NCI-H69 (cell line): ENCODE results near the gene POLDIP3.

Experiments
- DNase-seq: peaks from one replicate; lab custom pipeline; 2025; lab: John Stamatoyannopoulos, UW

Gene POLDIP3

DNA sequence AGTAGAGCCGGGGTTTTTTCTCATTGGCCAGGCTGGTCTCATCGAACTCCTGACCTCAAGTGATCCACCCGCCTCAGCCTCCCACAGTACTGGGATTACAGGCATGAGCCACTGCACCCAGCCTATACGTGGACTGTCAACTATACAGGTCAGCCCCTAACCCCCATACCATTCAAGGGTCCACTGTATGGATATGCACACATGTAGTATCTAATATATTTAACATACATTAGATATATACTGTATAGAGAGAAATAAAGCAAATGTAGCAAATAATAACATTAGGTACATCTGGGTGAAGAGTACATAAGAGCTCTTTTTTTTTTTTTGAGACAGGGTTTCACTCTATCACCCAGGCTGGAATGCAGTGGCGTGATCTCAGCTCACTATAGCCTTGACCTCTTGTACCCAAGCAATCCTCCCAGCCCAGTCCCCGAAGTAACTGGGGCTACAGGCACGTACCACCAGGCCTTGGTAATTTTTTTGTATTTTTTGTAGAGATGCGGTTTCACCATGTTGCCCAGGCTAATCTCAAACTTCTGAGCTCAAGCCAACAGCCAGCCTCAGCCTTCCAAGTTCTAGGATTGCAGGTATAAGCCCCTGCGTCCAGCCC lies 27.2 kb upstream of the POLDIP3 start:
- DNase-seq: no peak

DNA sequence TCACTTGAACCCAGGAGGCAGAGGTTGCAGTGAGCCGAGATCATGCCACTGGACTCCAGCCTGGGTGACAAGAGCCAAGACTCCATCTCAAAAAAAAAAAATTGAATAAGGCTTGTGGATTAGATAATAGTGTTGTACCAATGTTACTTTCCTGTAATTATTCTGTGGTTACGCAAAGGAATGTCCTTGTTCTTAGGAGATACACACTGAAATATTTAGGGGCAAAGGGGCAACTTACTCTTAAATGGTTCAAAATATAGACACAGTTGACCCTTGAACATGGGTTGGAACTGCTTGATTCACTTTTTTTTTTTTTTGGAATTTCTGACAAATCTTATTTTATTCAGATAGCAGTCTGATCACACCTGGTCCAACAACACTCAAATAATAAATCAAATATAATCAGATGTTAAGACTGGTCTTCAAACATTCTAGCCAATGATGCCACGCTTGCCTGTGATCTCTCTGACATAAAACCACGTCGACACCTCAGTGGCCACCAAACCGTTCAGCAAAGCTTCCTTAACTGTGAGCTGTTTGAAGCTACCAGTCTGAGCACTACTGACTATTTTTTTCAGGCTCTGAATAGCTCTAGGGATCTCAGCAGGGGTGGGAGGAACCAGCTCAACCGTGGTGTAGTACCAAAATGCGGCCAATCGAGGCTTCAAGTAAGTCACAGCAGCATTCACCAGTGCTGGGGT lies 25.0 kb upstream of the POLDIP3 start:
- no peak for DNase-seq

GRCh38 chr22:42637555-42637954 lies 22.9 kb upstream of the POLDIP3 start:
- no peak for DNase-seq

GRCh38 chr22:42636506-42636905 lies 21.8 kb upstream of the POLDIP3 start:
- no peak for DNase-seq

DNA sequence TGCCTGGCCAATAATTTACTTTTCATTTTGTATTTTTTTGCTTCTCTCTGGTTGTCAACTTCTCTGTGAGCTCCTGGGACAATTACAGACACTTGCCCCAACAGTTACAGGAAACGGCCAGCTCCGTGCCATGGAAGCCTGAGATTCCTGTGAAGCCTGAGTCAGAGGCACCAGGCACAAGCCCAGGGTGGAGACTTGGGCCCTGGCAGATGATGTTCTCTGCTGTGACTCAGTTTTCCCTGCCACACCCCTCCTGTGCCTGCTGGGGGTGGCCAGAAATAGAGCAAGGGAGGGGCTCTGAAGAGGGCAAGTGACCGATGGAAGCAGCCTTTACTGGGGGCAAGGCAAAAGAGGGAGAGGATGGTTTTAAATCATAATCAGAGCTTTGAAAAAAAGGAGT lies 20.8 kb upstream of the POLDIP3 start:
- no peak for DNase-seq

DNA sequence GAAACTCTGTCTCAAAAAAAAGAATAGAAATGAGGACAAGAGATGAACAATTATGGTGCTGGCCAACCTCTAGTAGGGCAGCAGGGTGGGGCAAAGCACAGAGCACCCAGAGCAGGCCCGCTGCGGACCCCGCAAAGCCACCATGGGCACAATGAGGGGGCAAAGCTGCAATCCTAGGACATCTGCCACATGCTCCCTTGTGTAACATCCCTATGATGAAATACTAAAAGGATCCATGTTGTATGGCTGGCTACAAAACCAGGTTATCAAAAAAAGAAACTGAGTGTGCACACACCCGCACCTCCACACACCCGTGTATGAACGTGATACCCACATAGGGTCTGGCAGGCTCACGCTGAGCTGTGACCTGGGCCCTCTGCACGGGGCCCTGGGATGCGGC lies 18.3 kb upstream of the POLDIP3 start:
- DNase-seq: no peak

DNA sequence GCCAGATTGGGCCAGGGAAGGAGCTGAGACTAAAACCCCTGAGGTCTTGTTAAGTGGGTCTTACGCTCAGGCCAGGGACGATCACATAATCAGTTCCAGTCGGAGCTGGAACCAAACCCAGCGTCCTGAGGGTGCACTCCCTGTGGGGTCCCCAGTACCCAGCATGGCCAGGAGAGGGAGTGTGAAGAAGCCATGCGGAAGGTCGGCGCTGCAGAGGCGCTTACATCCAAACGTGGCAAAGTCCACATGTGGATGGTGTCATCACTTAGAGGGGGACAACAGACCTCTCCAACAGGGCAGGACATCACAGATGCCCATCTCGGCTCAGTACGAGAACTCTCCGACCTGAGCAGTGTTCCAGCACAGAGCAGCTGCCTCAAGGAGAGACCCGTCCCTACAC lies 17.4 kb upstream of the POLDIP3 start:
- DNase-seq: no peak

GRCh38 chr22:42630901-42631602 lies 16.4 kb upstream of the POLDIP3 start:
- DNase-seq: no peak

- DNase-seq: no peak
These were observed 15.5 kb upstream of the POLDIP3 start for GRCh38 chr22:42630211-42630610.

DNA sequence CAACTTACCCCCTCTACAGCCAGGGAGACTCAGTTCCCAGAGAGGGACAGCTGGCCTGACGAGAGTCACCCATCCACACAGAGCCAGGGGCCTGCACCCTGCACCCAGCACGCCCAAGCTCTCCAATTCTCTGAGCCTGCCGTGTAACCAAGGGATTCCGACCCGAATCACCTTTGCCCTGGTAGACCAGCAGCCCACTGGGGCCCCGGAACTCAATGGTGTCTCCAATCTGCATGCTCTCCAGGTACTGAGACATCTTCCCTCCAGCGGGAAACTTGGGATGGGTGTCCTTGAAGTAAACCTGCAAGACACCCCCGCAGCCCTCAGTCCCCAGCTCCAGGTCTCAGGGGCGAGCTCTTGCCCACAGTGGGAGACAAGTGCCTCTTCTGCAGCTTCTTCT lies 13.3 kb upstream of the POLDIP3 start:
- no peak for DNase-seq

GRCh38 chr22:42626951-42627625 lies 12.4 kb upstream of the POLDIP3 start:
- no peak for DNase-seq

GRCh38 chr22:42626431-42626830 lies 11.7 kb upstream of the POLDIP3 start:
- DNase-seq: no peak

DNA sequence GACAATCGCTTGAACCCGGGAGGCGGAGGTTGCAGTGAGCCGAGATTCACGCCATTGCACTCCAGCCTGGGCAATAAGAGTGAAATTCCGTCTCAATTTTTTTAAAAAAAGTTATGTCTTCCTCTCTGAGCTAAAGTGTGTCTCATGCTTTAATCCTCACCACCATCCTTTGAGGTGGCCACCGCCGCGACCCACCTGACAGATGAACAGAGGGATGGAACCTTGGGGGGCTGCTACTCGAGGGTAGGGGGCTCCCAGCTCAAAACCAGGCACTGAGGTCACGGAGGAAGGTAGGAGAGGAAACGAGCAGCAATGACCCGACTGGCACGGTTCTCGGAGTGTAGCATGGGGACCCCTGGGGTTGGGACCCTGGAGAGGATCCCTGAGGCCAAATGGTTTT lies 10.7 kb upstream of the POLDIP3 start:
- DNase-seq: no peak

DNA sequence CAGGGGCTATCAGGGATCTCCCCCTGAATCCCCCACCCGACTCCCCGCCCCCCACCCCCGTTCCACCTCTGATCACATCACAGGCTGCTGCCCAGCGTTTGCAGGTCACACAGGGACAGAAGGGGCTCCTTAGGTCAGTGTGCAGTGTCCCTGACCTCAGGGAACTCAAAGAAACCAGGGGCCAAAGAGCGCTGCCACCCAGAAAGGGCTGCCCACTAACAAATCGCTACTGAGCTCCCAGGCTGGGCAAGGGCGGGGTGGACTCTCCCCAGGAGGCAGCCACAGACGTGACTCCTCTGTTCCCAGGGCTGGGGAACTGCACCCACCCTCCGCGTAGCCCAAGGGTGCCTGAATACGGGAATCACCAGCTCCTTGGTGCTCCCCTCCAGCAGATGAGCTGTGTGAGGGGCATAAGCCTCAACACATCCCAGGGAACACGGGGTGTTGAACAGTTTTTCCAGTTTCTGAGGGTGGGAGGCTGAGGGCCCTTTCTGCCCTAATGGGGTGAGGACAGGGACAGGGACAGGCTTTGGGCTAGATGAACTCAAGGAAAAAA lies 9.9 kb upstream of the POLDIP3 start:
- DNase-seq: no peak

- DNase-seq: no peak
These were observed 9.2 kb upstream of the POLDIP3 start for GRCh38 chr22:42623756-42624441.

DNA sequence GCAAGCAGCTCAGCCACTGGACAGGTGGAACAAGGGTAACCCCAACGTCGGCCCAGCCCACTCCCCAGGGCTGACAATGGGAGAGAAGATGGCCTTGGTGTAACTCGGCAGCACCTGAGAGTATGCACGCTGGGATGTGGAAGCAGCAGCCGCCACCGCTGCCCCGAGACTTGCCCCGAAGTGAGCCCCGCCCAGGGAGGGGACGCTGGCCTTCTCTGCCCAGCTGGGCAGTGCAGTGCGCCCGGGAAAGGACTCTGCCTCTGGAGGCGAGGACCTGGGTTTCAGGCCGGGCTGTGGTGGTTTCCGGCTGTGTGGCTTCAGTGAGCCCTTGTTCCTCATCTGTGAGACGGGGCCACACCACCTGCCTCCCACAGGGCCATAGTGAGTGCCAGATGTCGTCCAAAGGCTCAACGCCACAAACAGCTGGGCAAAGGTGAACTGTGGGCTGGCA lies 8.6 kb upstream of the POLDIP3 start:
- no peak for DNase-seq

DNA sequence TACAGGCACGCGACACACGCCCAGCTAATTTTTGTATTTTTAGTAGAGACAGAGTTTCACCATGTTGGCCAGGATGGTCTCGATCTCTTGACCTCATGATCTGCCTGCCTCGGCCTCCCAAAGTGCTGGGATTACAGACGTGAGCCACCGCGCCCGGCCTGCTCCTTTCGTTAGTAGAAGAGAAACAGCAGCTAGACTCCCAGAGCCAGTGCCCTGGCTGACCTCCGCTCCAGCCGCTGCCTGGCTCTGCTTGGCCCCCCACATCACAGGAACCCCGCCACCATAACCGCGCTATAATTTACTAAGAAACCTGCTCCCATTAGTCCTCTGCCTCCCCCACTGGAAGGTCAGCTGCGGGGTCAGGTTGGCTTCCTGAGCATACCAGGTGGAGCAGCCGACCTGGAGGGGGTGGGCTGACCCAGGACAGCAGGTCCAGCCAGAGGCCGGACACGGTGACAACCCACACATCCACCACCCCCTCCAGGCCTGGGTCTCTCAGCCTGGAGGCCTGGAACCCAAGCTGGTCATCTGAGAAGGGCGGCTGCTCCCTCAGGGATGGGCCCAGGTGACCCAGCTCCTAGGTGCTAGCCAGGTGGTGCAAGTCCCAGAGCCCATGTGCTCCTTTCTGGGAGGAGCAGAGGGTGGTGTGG lies 7.5 kb upstream of the POLDIP3 start:
- no peak for DNase-seq

DNA sequence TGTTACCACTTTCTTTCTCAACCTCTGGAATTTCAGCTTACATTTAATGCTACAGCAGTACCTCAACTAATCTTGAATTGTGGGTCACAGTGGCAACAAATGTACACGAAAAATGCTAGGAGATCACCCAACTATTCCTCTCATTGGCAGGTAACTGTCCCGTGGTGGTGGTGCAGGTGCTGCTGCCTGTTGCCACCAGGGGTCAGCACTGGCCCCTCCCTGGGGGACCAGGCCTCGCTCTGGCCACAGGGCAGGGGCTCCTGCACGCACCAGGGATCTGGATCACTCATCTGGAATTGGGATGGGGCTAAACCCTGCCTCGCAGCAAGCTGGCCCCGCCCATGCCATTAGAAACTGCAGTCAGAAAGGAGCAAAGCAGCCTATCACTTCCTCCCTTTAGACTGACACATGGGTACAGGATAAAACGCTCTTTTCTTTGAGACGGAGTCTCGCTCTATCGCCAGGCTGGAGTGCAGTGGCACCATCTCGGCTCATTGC lies 6.9 kb upstream of the POLDIP3 start:
- peak; percentile 66 for DNase-seq

DNA sequence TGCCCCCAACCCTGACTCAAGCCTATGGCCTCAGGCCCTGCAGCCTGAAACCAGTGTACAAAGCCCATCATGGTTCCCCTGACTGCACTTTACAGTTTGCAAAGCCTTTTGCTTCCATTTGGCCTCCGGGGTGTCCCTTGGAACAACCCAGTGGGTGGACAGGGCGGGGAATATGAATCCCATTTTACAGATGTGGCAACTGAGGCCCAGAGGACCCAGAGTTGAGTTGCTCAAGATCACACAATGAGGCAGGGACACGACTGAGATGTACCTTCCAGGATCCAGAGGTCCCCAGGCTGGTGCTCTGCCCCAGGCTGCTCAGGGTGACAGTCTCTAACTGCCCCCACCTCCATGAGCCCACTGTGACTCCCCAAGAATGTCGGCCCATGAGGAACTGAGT lies 5.4 kb upstream of the POLDIP3 start:
- no peak for DNase-seq

- no peak for DNase-seq
These were observed 4.8 kb upstream of the POLDIP3 start for GRCh38 chr22:42619261-42620063.
